HG02623 (cell line): ENCODE measurements around the gene RFC1.
"Not testable (repeated sequence)": the region's sequence is repeated elsewhere in the genome, so short reads cannot be mapped to it uniquely, and the experiment has no call there.

Source experiments
- ATAC-seq: cut with Tn5 transposase; IDR thresholded peaks from one replicate; pipeline ENCODE4 v1.9.1; 2021; ENCODE audit warnings: moderate library complexity; ENCODE audit not compliant: unreplicated experiment

Gene RFC1

DNA sequence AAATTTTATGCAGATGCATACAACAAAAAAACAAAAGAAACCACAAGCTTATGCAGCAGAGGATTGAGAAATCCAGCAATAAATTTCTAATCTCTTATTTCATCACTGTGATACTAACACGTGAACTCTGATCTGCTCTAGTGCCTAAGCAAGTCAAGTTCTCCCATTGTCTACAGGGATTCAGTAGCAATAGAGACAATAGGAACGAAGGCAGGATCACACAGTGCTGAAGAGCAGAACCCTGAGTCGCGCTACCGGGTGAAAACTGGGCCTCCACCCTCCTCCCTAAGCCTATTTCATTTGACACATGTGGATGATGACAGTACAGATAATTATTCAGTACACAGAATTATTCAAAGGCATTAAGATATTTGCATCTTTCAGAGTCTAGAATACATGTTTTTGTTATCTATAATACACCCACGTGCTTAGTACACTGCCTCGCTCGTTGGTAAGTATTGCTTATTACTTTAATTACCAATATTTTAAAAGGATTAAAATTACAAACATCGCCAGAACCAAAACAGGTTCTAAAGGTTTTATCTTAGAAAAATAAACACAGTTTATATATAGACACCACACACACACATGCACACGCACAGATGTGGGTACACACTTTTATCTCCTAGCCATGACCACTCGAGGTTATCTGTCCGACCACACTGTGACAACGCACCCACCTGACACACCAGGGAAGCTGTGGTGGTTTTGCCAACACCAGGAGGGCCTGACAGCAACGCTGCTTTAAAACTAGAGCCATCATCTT is 60.1 kb downstream of the RFC1 start:
- no peak for ATAC-seq

DNA sequence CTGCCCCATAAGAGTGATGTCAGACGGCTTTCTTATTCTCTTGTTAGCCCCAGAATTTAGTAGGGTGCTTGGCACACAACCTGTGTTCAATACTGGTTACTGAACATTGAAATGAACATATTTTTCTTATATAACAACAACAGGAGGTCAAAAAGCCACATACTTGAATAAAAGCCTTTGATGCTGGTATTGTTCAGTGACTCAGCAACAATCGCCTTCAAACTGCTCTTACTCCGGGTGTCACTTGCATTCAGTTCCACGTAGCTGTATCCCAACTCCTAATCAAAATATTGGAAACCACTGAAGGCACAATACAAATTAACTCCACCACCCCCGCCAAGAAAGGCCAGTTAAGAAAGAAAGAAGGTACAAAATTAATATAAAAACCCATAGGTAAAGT is 61.5 kb downstream of the RFC1 start:
- no peak for ATAC-seq

DNA sequence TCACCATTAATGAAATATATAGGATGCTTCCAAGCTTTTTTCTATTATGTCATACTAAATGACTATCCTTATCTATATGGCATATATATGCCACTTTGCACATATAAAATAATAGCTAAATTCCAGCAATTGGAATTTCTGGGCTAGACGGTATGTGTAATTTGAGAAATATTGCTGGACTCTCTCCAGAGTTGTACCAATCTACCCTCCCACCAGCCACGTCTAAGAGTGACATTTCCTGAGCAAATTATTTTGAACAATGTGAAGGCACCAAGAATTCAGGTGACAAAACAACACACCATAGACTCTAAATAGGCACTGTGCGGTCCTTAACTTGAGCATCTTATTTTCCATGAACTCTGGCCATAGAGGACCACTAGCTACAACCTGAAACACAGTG is 62.3 kb downstream of the RFC1 start:
- ATAC-seq = no peak

DNA sequence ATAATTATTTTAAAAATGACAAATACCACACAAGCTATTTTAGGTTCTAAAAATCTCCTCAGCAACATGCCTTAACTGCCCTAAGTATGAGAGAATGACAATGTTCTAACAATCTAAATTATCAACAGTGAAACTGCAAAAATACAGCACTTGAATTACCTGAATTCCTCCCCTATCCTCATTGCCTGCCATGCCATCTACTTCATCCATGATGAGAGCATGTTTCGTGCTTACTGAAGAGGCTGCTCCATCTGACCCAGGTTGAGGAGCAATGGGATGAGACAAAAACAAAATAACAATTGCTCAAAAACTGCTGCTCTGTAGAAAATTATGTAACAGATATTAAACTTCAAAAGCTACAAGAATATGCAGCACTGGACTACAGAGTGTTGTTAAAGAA is 63.3 kb downstream of the RFC1 start:
- ATAC-seq = no peak

DNA sequence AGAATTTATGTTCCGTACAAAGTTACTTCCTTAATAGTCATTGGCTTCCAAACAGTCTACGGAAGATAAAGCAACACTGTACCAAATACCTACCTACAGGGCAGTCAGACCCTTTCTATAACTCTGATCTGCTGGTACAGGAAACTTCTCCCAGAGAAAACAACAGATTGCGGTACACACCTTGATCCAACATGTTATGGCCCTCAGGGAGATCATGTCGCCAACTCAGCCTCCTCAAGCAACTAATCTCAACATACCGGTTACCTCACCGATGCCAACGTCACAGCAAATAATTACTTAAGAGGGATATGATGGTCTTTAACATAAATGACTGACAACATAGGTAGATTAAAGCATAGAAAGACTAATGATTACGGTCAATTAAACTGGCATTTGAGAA is 70.4 kb downstream of the RFC1 start:
- ATAC-seq = no peak

DNA sequence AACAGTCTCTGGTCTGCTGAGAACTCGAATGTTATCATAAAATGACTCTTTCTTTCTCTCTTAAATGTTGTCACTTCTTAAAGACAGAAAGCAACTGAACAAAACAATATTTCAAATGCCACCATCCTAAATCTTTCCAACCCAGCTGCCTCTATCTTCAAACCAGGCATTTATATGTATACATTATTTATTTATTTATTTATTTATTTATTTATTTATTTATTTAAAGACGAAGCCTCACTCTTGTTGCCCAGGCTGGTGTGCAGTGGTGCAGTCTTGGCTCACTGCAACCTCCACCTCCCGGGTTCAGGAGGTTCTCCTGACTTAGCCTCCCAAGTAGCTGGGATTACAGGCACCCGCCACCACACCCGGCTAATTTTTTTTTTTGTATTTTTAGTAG is 73.7 kb downstream of the RFC1 start:
- not testable (repeated sequence) for ATAC-seq

DNA sequence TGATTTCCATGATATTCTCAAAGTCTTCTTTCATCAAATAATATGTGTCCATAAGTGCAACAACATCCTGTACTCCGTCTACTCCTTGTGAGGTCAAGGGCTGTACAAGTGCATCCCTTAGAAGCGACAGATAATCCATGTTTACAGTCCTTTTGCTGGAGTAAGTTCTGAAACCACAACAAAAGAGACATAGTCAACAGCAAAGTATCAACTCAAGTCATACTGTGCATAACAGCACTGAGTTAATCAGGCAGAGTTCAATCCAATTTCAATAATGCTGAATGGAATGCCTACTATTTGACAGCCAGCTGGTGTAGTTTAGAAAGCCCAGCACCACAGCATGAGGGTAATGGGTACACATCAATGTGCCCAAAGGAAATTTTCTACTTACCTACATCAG is 74.5 kb downstream of the RFC1 start:
- no peak for ATAC-seq

DNA sequence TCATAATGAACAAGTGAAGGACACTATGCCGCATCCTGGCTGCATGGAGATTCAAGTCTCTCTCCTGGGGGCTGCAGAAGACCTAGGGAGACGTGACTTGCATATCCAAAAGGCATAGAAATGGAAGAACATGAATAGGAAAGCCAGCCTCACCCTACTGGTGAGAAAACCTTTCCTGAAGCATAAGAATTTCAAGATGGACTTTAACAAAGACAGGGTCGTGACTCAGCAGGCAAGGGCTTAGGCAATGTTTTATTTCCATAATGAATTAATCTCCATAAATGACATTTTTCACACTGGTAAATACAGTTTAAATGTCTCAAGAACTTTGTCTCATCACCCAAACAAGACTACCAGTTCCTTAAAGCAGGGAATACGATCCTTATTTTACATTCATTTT is 78.9 kb downstream of the RFC1 start:
- no peak for ATAC-seq

DNA sequence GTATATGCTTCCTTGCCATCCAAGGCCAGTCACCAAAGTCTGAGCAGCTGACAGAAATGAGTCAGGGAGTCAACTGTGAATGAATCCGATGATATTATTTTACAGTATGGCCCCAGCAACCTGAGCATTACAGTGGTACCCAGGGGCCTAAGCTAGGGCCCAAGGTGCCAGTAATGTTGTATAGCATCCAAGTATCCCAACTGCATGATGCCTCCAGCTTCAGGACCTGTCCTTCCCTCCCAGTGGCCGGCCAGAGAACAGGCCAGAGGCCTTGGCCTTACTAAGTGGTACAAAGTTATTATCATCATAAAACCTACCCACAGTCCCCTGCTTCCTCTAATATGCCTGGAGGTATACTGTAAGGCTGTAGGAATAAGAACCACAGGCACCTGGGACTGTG is 79.9 kb downstream of the RFC1 start:
- no peak for ATAC-seq

DNA sequence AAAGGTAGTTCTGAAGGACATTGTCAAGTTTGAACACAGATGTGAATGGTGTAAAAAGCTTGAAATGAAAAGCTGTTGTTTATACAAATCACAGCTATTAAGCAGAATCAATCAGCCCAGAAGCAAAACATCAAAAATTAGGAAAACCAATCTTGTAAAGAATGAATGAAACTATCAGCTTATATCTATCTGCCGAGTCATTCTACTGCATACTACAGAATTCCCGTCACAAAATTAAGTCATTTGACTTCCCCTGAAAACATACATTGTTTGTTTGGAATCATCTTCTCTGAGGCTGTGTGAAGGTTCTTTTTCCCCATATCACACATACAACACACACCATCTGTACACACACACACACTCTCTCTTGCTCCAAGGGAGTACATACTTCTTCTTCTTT is 80.3 kb downstream of the RFC1 start:
- no peak for ATAC-seq

DNA sequence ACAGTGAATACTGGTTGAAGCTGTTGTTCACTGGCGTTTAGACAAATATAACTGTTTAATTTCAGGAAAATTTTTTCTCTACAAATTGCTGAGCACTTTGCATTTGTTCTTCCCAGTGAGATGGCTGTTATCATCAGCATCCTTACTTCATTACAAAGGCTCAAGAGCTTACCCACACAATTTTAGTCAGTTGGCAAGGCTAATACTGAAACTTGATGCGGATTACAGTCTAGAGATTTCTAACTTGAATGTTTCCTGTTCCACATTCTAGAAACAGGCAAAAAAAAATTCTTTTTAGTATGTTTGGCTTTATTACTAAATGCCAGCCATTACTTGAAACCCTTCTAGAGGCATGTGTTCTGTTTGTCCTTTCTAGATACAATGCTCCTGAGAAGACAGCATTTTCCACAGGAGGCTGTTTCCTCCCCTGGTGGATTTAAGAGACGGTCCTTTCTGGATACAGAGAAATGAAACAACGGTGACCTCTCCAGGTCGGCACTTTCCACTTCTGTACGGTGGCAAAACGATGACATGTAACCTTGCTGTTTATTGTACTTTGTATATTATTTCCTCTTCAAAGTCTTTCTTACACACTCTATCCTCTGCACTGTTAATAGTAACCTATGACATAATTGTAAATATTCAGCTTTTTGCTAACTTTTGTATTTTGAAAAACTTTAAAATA is 80.9 kb downstream of the RFC1 start:
- no peak for ATAC-seq

DNA sequence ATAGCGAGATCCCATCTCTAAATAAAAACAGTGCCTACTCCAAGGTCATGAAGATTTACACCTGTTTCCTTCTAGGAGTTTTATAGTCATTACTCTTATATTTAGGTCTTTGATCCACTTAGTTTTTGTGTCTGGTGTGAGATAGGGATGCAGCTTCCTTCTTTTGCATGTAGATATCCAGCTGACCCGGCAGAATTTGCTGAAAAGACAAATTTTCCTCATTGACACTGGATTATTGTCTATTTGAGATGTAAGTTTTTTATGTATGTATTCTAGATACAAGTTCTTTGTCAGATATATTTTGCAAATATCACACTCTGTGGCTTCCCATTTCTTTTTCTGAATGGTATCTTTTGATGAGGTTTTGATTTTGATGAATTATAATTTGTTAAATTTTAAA is 85.4 kb downstream of the RFC1 start:
- ATAC-seq = no peak

DNA sequence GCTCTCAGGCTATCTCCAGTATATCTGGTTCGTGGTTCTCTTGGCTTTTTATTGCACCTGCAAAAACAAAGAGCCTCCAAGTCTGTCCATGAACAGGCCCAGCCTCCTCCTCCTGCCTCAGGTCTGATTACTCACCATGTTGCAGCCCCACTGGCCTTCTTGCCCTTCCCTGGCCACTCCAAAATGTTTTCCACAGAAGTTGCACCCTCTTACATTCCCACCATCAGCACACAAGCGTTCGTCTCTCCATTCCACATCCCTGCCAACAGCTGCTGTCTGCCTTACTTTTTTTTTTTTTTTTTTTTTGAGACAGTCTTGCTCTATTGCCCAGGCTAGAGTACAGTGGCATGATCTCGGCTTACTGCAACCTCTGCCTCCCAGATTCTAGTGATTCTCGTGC is 86.7 kb downstream of the RFC1 start:
- ATAC-seq = no peak

DNA sequence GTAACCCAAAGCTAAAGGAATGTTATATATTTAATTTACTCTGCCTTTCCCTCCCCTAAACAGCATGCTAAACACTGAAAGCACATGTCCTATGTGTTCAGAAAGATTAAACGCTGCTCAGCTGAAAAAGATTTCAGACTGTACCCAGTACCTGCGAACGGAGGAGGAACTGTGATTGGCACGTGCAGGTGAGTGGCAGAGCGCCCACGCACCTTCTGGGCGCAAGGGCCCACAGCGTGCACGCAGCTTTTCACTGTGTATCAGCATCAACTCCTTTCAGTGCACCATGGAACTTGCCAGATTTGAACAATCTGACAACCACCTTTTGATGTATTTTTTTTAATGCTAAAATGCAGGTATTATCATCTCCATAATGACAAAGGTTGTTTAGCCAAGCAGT is 87.7 kb downstream of the RFC1 start:
- ATAC-seq = no peak

DNA sequence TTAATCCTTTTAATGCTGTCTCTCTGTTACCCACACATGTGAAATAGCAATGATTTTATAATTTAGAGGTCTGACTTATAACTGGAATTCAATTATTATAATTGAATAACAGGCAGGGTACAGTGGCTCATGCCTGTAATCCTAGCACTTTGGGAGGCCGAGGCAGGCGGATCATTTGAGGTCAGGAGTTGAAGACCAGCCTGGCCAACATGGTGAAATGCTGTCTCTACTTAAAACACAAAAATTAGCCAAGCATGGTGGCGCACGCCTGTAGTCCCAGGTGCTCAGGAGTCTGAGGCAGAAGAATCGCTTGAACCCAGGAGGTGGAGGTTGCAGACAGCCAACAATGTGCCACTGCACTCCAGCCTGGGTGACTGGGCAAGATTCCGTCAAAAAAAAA is 88.5 kb downstream of the RFC1 start:
- not testable (repeated sequence) for ATAC-seq

DNA sequence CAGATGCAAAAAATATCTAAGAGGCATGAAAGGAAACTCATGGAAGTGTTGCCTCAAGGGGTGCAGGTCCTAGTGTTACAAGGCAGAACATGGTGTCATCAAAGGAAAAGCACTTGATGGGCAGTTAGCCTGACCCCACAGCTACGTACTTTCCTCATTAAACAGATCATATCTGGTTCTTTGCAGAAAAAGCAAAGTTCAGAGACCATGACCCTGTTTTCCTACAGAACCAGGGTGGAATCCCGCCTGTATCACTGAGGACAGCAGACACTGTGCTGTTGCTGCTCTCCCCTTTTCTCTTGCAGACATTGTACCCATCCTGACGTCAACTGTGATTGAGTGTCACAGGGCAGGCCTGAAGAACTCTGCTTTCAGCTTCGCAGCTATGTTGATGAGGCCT is 91.7 kb downstream of the RFC1 start:
- no peak for ATAC-seq

DNA sequence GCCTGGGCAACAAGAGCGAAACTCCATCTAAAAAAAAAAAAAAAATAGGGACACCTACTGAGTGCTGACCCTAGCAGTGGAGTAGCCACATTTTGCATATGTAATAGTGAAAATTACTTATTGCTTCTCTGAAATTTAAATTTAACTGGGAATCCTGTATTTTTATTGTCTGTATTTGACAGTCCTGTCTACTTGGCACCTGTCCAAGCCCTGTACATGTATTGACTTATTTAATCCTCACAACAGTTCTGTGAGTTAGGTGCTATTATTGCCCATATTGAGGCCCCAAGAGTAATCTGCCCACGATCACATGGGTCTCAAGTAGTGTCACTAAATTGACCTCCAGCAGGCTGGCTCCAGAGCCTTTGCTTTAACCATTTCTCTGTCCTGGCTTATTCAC is 102.3 kb downstream of the RFC1 start:
- no peak for ATAC-seq

DNA sequence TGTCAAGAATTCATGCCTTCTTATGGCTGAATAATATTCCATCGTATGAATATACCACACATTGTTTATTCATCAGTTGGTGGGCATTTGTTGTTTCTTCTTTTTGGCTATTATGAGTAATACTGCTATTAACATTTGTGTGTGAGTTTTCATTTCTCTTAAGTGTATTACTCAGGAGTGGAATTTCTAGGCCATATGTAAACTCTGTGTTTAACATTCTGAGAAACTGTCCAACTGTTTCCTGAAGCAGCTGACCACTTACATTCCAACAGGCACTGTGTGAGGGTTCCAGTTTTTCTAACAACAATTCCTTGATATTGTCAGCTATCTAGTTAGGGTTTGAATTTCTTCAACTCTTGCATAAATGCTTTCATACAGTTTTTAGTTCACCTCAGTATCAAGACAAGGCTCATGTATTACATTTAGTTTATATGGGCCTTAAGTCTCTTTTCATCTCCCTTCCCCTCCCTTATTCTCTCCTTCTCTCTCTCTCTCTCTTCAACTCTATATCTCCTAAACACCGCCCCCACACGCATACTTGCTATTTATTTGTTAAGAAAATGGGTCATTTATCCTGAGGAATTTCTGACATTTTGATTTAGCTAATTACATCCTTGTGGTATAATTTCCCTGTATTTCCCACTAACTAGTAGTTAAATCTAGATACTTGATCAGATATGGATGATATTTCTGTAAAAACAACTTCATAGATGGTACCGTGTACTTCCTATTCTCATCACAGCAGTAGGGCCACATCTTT is 106.4 kb downstream of the RFC1 start:
- no peak for ATAC-seq

DNA sequence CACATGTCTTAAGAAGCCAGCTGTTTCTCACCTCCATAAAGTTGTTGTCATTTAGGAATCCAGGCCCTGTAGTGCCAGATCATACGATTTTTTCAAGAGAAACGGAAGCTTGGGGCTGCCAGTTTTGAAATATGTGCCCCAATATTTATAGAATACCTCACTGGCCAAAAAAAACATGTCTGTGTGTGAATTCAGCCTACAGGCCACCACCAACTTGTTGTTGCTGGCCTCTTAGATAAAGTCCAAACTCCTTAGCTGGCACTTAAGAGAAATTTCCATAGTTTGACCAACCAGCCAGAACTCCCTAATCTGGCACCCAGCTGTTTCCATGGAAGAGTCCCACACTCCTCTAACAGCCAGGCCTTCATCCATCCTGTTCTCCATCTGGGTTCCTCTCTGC is 109.7 kb downstream of the RFC1 start:
- no peak for ATAC-seq

DNA sequence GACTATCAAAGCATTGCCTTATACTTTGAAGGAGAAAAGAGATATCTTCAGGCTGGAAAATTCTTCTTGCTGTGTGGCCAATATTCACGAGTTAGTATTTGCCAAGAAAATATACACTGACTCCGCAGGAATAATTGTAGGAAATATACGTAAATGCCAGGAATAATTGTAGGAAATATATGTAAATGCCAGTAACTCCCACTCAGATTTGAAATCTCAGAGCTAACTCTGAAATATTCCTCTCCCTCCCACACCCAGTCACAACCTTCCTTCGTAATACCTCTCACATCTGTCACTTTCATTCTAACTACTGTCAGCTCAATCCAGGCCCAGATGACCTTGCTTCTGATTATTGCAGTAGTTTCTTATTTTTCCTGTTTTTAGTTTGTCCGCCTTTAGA is 110.3 kb downstream of the RFC1 start:
- no peak for ATAC-seq

DNA sequence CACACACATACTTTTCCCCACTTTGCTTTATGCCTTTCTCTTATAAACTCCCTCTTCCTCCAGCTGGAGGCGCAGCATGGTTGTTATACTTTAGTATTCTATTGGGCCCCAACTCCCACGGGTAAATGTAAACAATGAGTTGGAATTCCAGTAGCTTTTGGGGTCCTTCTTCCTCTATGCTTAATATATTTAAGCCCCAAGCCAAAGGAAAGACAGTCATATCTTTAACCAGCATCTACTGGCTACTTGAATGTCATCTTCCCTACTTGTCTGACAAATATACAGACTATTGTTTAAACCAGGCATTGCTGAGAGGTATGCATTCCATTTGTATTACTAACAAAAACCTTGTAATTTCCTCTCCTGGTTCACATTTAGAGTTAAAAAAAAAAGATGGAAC is 110.9 kb downstream of the RFC1 start:
- no peak for ATAC-seq

DNA sequence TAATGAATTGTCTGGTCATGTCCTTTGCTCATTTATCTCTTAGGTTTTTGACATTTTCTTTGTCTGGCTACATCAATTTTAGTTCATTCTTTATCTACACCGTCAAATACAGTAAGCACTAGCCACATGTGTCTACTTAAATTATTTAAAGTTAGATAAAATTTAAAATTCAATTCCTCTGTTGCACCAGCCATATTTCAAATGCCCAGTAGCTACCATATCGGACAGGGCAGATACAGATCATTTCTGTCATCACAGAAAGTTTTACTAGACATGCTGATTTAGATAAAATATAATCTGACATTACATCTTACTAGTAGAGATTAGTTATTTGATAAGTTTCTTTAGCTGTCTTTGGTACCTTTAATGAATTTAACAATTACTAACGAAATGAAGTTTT is 122.7 kb downstream of the RFC1 start:
- no peak for ATAC-seq
